Measurements from ENCODE around the gene ICAM5.

DNA sequence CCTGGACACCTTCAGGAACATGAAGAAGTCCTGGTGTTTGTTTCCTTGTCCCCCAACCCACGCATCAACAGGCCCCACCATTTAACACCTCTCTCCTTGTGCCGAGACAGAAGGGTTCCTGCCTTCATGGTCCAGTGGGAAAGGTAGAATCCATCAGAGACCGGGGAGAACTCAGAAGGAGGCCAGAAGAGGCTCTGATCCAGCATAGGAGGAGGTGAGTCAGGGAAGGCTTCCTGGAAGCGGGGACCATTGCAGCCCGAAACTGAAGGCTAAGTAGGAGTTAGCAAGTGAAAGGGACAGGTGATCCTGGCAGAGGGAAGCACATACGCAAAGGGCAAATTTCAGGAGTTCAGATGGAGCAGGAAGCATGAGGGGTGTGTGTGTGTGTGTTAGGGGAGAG lies 49.2 kb downstream of the ICAM5 start:
- TF ChIP-seq, protein P1, sequence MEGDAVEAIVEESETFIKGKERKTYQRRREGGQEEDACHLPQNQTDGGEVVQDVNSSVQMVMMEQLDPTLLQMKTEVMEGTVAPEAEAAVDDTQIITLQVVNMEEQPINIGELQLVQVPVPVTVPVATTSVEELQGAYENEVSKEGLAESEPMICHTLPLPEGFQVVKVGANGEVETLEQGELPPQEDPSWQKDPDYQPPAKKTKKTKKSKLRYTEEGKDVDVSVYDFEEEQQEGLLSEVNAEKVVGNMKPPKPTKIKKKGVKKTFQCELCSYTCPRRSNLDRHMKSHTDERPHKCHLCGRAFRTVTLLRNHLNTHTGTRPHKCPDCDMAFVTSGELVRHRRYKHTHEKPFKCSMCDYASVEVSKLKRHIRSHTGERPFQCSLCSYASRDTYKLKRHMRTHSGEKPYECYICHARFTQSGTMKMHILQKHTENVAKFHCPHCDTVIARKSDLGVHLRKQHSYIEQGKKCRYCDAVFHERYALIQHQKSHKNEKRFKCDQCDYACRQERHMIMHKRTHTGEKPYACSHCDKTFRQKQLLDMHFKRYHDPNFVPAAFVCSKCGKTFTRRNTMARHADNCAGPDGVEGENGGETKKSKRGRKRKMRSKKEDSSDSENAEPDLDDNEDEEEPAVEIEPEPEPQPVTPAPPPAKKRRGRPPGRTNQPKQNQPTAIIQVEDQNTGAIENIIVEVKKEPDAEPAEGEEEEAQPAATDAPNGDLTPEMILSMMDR (IDR thresholded peaks at IDR 0.05): no peak
- TF ChIP-seq TCF7L2 (IDR thresholded peaks at IDR 0.05; ENCODE audit: low read depth, low read length): no peak
- TF ChIP-seq POLR2AphosphoS5 (IDR thresholded peaks at IDR 0.05; ENCODE audit: low read depth, low read length): no peak
- TF ChIP-seq, protein P2, sequence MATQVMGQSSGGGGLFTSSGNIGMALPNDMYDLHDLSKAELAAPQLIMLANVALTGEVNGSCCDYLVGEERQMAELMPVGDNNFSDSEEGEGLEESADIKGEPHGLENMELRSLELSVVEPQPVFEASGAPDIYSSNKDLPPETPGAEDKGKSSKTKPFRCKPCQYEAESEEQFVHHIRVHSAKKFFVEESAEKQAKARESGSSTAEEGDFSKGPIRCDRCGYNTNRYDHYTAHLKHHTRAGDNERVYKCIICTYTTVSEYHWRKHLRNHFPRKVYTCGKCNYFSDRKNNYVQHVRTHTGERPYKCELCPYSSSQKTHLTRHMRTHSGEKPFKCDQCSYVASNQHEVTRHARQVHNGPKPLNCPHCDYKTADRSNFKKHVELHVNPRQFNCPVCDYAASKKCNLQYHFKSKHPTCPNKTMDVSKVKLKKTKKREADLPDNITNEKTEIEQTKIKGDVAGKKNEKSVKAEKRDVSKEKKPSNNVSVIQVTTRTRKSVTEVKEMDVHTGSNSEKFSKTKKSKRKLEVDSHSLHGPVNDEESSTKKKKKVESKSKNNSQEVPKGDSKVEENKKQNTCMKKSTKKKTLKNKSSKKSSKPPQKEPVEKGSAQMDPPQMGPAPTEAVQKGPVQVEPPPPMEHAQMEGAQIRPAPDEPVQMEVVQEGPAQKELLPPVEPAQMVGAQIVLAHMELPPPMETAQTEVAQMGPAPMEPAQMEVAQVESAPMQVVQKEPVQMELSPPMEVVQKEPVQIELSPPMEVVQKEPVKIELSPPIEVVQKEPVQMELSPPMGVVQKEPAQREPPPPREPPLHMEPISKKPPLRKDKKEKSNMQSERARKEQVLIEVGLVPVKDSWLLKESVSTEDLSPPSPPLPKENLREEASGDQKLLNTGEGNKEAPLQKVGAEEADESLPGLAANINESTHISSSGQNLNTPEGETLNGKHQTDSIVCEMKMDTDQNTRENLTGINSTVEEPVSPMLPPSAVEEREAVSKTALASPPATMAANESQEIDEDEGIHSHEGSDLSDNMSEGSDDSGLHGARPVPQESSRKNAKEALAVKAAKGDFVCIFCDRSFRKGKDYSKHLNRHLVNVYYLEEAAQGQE (IDR thresholded peaks at IDR 0.05; ENCODE audit: insufficient read depth in 1 of 2, low read depth in 2 of 2, low read length in 1 of 2): no peak
- TF ChIP-seq SIN3A (IDR thresholded peaks at IDR 0.05; ENCODE audit: borderline replicate concordance, insufficient read depth, low read depth, low read length): no peak

Measured in Panc1 (cell line).